ENCODE measurements around the gene SLC37A2.

DNA sequence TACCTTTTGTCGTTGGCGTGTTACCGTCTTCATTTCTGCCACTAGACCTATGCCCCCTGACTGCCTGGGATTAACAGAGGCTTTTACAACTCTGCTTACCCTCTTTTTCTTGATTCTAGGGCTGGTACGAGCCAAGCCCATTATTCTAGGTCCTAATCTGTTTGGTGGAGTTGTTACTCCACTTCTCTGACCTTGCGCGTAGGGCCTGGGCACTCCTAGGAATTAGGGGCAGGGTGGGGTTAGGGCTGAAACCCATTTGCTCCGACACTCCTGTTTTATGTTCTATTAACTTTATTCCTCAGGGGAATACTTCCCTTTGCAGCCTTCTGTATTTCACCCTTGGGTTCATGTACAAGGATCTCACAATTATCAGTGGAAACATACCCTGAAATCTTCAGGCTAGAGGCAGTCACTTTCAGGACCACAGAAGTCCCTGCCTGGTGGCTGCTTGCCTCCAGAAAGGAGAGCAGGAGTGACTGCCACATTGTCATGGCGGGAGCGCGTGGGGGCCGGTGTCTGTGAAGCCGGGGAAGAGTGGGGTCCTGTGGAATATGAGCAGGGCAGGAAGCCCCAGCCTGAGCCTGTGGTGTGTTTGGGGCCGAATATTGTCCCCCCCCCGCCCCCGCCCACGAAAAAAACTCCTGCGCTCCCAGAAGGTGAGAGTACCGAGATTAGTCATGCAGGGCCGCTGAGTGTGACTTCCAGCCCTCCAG, 731 bp upstream of the SLC37A2 start:
- TF ChIP-seq ZFP82 (CRISPR knock-in tag; IDR thresholded peaks at IDR 0.05; ENCODE audit: borderline replicate concordance) (no peak), POLR2G (IDR thresholded peaks at IDR 0.05; ENCODE audit: low read depth, low read length) (no peak), REL (CRISPR knock-in tag; conservative IDR thresholded peaks at IDR 0.05) (no peak), ELK4 (CRISPR knock-in tag; IDR thresholded peaks at IDR 0.05; ENCODE audit: borderline replicate concordance) (no peak), ZSCAN22 (CRISPR knock-in tag; IDR thresholded peaks at IDR 0.05) (no peak), STAT5B (CRISPR knock-in tag; IDR thresholded peaks at IDR 0.05) (no peak), ZNF816 (CRISPR knock-in tag; IDR thresholded peaks at IDR 0.05; ENCODE audit: borderline replicate concordance) (no peak), POLR2A (IDR thresholded peaks at IDR 0.05; ENCODE audit: insufficient read depth in 1 of 2, low read depth in 2 of 2, low read length in 2 of 2) (no peak), NCOA5 (CRISPR knock-in tag; IDR thresholded peaks at IDR 0.05) (no peak), KDM3A (CRISPR knock-in tag; IDR thresholded peaks at IDR 0.05; ENCODE audit: low read depth) (no peak)
- TF ChIP-seq, protein P1, sequence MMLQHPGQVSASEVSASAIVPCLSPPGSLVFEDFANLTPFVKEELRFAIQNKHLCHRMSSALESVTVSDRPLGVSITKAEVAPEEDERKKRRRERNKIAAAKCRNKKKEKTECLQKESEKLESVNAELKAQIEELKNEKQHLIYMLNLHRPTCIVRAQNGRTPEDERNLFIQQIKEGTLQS (CRISPR knock-in tag; IDR thresholded peaks at IDR 0.05) = no peak
- TF ChIP-seq, protein P2, sequence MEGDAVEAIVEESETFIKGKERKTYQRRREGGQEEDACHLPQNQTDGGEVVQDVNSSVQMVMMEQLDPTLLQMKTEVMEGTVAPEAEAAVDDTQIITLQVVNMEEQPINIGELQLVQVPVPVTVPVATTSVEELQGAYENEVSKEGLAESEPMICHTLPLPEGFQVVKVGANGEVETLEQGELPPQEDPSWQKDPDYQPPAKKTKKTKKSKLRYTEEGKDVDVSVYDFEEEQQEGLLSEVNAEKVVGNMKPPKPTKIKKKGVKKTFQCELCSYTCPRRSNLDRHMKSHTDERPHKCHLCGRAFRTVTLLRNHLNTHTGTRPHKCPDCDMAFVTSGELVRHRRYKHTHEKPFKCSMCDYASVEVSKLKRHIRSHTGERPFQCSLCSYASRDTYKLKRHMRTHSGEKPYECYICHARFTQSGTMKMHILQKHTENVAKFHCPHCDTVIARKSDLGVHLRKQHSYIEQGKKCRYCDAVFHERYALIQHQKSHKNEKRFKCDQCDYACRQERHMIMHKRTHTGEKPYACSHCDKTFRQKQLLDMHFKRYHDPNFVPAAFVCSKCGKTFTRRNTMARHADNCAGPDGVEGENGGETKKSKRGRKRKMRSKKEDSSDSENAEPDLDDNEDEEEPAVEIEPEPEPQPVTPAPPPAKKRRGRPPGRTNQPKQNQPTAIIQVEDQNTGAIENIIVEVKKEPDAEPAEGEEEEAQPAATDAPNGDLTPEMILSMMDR (CRISPR knock-in tag; IDR thresholded peaks at IDR 0.05) = no peak
